GM18508 (cell line): ENCODE measurements around the gene KIN.
"Not testable (repeated sequence)": the region's sequence is repeated elsewhere in the genome, so short reads cannot be mapped to it uniquely, and the experiment has no call there.

Experiments
- ATAC-seq: cut with Tn5 transposase; IDR thresholded peaks from one replicate; pipeline ENCODE4 v1.9.1; 2021; ENCODE audit warnings: moderate number of reproducible peaks; ENCODE audit not compliant: insufficient read depth, unreplicated experiment

The KIN gene

DNA sequence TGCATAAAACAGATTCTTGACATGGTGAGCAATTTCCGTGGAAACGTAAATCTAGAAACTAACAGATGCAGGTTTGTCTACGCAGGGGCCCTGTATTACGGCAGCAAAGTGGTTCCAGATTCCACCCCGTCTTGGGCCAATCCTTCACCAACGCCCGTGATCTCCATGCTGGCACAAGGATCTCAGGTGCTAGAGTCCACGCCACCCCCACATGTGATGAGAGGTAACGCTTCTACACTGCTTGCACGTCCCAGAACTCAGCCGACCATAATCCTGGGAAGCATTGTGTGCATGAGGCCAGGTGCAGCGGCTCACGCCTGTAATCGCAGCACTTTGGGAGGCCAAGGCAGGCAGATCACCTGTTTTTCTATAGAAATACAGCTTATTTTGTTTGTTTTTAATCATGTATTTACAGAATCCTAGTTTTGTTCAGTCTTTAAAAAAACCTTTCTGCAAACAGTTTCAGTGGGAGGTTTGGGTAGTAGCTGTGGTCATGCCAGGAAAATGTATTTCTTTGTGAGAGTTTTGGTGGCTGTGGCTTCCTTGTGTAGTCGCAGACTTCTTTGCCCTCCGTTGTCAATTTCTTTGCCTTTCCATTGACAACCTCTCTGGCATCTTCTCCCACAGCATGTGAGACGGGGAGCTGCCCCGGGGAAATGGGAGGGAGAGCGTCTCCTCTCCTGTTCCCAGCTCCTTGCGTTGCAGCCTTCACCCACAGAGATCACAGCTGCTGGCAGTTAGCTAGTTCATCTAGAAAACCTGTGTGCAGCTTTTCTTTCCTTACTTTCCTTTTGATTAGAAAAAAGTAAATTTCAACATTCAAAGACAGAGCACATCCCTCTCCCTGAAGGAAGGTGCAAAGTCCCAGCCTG lies 49.0 kb downstream of the KIN start:
- no peak for ATAC-seq

DNA sequence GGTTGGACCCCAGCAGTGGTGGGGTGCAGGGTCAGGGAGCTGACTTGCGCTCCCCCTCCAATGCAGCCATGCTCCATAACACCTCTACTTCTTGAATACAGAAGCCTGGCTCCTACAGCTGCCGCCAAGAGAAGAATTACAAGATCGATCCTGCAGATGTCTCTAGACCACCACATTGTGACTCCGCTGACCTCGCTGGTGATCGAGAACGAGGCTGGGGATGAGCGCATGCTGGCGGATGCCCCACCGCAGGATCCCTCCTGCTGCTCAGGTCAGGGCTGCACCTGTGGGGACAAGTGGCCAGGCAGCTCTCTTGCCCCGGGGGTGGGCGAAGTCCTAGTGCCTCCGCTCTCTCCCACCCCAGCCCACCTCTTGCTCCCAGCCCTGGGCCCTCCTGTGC lies 53.0 kb downstream of the KIN start:
- ATAC-seq: no peak

DNA sequence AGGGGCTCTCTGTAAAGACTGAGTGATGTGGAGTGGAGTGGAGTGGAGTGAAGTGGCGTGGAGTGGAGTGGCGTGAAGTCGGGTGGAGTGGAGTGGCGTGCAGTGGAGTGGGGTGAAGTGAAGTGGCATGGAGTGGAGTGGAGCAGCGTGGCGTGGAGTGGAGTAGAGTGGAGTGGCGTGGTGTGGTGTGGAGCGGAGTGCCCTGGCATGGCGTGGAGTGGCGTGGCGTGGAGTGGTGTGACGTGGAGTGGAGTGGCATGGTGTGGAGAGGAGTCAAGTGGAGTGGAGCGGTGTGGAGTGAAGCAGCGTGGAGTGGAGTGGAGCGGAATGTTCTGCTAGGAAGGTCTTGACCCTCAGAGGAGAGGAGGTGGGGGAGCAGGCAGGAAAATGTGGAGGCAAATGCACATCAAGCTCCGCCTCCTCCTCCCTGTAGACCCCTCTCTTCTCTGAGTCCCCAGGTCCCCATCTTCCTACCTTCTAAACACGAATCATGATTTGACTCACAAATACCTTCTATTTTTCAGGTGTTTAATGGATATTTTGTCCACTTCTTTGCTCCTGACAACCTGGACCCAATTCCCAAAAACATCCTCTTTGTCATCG lies 64.8 kb downstream of the KIN start:
- no peak for ATAC-seq

- no peak for ATAC-seq
Measured at GRCh38 chr10:7720478-7720877, 67.3 kb downstream of the KIN start.

- ATAC-seq: no peak
Measured at GRCh38 chr10:7718685-7719084, 69.1 kb downstream of the KIN start.

GRCh38 chr10:7717767-7718166 lies 70.0 kb downstream of the KIN start:
- ATAC-seq: no peak

- no peak for ATAC-seq
Measured at GRCh38 chr10:7715515-7715914, 72.3 kb downstream of the KIN start.

DNA sequence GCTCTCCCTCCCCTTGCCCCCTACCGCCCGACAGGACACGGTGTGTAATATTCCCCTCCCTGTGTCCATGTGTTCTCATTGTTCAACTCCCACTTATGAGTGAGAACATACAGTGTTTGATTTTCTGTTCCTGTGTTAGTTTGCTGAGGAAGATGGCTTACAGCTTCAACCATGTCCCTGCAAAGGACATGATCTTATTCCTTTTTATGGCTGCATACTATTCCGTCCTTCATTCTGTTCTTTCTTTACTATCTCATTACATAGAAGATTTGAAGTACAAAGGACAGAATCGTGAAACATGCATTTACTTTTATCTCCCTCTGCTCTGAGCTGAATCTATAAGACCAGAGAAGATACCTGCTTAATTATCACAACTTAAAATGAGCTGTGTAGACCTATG lies 76.7 kb downstream of the KIN start:
- ATAC-seq: not testable (repeated sequence)

DNA sequence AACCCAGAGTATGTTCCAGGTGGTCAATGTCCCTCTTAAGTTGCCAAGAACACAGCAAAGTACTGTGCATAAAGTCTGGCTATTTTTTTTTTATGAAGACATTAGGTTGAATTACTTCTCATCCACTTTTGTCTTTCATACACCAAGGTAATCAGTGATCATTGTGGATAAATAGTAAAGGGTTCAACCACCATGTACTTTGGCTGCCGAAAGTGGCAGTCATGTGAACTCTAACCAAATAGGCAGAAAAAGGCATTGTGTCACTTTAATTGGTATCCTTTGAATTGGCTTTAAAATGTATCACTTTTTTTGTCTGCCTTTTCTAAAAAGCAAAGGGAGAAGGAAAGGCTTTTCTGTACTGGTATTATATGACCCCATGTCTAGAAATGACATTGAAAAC lies 77.3 kb downstream of the KIN start:
- no peak for ATAC-seq

DNA sequence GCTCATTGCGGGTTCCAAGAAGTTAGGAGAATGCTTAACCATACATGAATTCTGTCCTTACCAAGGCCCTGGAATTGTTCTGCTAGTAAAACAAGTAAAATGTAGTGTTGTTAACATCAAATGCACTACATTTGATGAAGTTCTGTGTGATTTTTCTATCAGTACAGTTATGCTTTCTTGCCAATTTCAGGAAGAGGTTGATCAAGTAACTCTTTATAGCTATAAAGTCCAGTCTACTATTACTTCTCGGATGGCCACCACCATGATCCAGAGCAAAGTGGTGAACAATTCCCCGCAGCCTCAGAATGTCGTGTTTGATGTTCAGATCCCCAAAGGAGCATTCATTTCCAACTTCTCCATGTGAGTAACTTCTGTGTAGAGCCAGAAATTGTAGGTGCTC lies 79.0 kb downstream of the KIN start:
- ATAC-seq: no peak

- no peak for ATAC-seq
Measured at GRCh38 chr10:7707858-7708622, 79.8 kb downstream of the KIN start.

DNA sequence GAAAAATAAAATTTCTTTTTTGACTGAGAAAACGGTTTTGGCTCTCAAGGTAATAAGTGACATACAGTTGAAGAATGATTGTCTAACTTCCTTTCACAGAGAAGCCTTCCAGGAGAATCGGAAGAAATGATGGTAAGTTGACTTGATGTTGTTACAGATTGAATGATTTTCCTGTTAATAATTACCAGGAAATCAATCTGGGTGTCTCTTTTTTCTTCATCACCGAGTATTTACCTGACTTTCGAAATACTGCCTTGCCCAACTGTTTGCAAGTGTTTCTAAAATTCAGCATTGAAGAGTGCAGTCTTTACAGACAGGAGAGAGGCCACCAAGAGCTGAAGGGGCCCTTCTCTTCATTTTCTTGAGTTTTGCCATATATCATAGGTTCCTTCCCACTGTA lies 80.7 kb downstream of the KIN start:
- no peak for ATAC-seq

DNA sequence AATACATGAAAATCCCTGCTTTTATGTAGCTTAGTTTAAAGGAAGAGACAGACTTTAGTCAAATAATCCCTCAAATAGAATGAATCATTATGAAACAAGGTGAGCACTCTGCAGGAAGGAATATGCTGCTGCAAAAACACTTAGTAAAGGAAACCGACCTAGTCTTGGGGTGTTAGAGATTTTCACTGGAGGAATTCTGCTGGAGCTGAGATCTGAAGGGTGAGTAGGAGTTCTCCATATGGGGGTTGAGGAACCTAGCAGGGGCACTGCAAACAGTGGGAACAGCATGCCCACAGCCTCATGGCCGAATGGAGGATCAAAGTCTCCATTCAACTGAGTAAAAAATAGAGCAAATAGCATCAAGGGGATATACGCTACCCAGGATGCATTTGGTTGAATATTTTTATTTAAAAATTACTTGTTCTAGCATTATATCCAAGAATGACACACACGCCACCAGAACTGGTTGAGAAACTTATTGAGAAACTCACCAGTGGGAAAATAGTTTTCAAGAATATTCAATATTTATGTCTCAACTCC lies 81.2 kb downstream of the KIN start:
- ATAC-seq: no peak

DNA sequence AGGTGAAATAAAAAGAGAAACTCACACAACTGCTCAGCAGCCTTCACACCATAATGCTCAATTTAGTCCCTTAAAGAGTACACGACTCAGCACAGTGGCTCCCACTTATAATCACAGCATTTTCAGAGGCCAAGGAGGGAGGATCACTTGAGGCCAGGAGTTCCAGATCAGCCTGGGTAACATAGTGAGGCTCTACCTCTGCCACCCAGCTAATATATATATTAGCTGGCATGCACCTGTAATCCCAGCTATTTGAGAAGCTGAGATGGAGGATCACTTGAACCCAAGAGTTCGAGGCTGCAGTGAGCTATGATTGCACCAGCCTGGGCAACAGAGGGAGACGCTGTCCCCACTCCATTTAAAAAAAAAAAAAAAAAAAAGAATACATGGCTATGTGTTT lies 82.5 kb downstream of the KIN start:
- no peak for ATAC-seq

DNA sequence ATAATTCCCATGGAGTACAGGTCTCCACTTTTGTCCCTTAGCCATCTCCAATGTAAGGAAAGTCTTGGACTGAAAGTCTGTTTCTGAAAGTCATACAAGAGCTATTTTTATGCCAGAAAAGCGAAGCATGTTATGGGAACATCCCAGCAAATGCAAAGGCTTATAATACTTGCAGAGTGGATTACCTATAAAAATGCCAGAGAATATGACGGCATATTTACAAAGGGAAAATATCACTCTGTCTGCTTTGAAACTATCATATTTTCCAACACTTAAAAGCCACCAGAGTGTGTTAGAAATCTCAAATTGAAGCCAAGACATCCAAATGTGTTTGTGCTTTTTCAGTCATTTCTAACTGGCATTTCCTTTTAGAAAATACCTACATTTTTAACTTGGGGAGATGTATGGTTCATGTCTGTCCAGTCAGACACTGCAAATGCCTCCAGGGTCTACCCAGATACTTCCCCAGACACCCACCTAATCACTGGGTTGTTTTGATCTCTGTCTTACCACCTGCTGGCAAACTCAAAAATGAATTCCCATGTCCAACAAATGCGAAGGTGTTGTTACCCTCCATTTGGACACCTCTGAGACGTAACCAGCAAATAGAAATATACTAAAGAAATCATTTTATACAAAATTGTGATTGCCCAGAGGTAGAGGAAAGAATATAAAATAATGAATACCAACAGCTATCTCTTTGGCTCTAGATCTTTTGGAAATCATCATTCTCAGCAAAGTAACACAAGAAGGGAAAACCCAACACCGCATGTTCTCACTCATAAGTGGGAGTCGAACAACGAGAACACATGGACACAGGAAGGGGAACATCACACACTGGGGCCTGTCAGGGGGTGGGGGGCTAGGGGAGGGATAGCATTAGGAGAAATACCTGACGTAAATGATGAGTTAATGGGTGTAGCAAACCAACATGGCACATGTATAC lies 83.4 kb downstream of the KIN start:
- no peak for ATAC-seq

DNA sequence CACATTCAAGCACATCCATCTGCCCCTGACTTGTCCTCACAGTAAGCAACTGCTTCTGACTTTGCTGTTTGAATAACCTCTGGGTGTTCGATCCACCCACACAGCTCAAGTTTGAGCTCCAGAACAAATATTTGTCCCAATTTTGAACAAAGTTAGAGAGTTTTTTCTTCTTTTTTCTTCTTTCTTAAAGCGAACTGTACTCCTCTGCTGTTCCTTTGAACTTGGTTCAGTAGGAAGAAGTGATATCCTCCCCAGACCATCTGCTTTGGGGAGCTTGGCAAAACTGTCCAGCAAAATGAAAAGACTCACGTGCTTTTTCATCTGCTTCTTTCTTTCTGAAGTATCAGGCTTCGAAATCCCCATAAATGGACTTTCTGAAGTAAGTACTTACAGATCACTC lies 84.7 kb downstream of the KIN start, which contains the start of gene ITIH2:
ITIH2 (plus strand) TSS at position 177 of the 400 bp plus-strand sequence; CDS start at position 296, 119 bp downstream.
- ATAC-seq: no peak

GRCh38 chr10:7702288-7702812 lies 85.4 kb downstream of the KIN start:
- ATAC-seq: no peak

DNA sequence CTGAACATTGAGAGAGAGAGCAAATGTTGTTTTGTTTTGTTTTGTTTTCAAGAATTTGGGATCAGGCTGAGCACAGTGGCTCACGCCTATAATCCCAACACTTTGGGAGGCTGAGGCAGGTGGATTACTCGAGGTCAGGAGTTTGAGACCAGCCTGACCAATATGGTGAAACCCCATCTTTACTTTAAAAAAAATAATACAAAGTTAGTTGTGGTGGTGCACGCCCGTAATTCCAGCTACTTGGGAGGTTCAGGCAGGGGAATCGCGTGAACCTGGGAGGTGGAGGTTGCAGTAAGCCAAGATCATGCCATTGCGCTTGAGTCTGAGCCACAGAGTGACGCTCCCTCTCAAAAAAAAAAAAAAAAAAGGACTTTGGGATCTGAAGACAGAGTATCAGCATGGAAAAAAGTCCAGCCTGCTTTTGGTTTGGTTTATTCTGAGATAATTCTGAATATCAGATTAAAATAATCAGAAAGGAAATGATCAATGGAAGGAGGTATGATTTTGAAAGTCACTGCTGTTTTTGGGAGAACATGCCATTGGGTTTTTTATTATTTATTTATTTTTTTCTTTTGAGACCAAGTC lies 86.5 kb downstream of the KIN start:
- no peak for ATAC-seq
